ENCODE results near the gene MYCT1.
"Not testable (repeated sequence)": the region's sequence is repeated elsewhere in the genome, so short reads cannot be mapped to it uniquely, and the experiment has no call there.

DNA sequence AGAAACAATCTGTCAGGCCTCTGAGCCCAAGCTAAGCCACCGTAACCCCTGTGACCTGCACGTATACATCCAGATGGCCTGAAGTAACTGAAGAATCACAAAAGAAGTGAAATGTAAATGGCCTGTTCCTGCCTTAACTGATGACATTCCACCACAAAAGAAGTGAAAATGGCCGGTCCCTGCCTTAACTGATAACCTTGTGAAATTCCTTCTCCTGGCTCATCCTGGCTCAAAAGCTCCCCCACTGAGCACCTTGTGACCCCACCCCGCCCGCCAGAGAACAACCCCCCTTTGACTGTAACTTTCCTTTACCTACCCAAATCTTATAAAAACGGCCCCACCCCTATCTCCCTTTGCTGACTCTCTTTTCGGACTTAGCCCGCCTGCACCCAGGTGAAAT is 14.8 kb upstream of the MYCT1 start:
- TF ChIP-seq, protein P1, sequence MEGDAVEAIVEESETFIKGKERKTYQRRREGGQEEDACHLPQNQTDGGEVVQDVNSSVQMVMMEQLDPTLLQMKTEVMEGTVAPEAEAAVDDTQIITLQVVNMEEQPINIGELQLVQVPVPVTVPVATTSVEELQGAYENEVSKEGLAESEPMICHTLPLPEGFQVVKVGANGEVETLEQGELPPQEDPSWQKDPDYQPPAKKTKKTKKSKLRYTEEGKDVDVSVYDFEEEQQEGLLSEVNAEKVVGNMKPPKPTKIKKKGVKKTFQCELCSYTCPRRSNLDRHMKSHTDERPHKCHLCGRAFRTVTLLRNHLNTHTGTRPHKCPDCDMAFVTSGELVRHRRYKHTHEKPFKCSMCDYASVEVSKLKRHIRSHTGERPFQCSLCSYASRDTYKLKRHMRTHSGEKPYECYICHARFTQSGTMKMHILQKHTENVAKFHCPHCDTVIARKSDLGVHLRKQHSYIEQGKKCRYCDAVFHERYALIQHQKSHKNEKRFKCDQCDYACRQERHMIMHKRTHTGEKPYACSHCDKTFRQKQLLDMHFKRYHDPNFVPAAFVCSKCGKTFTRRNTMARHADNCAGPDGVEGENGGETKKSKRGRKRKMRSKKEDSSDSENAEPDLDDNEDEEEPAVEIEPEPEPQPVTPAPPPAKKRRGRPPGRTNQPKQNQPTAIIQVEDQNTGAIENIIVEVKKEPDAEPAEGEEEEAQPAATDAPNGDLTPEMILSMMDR (IDR thresholded peaks at IDR 0.05 in 8 of 11, conservative IDR thresholded peaks at IDR 0.05 in 3 of 11) = not testable (repeated sequence)
- not testable (repeated sequence) for TF ChIP-seq POLR2A, POLR2AphosphoS5 (IDR thresholded peaks at IDR 0.05)
